ENCODE data around the gene ZNF282.

DNA sequence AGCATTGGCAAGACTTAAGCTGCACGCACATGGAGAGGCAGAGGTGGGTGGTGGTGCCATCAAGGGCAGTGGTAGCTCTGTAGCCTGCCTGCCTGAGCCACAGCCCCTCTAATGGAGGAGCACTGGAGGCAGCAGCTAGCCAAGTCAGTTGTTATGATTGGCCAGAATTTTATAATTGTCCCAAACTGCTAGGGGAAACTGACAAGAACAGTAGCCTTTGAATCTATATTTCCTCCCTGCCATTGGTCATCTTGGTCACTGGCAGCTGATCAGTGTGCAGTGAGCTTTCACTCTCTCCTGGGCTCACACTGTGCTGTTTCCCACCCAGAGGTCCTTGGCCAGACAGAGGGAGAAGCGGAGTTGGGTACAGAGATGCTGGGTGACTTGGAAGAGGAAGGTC lies 57.0 kb downstream of the ZNF282 start:
- TF ChIP-seq CTCF (conservative IDR thresholded peaks at IDR 0.05; ENCODE audit: low read depth, low read length) (no peak), EZH2 (IDR thresholded peaks at IDR 0.05; ENCODE audit: borderline replicate concordance, low read depth, low read length, poor library complexity, severe bottlenecking) (no peak)

All from A673 (cell line).